PC-3 (cell line): ENCODE results near the gene NFYA. TPM values are rescaled to one million over a fixed set of nuclear protein-coding genes. Genes with fewer than 3 reads are reported as not detected.
A peak's percentile ranks its signal among the peaks of the same experiment; 100 is the strongest.

Source experiments
- ATAC-seq: fragments of 200-7000 bp; cut with Tn5 transposase; 2 replicates; pipeline ENCODE4 v1.9.1; 2020; ENCODE audit warnings: mild to moderate bottlenecking, moderate library complexity
- BruUV-seq: library from RNA; stranded (reverse); fragments of 400-500 nt; replicated peaks from 2 replicates; lab custom pipeline; 2021; lab: Mats Ljungman, UMichigan
- CTCF ChIA-PET: fragments of 300-600 bp; sonication (Branson Sonifier 250); formaldehyde crosslinking; loops from one replicate; lab custom pipeline; 2022; ENCODE audit warnings: antibody characterized with exemption; lab: Charles Lee
- POLR2A ChIA-PET: fragments of 300-600 bp; sonication (Branson Sonifier 250); formaldehyde crosslinking; loops from one replicate; lab custom pipeline; 2022; ENCODE audit warnings: antibody characterized with exemption; ENCODE audit not compliant: unreplicated experiment; lab: Charles Lee
- DNase-seq: peaks from one replicate; pipeline ENCODE4 v3.0.0-alpha.2; 2015
- H2AFZ ChIP-seq: fragments of 300-600 bp; sonication (generic); 2 replicates; pipeline ENCODE4 v1.6.0; 2016; ENCODE audit warnings: antibody characterized with exemption, low read length
- H3F3A ChIP-seq: fragments of 300-600 bp; sonication (generic); one replicate; pipeline ENCODE4 v1.6.0; 2017; ENCODE audit warnings: antibody characterized with exemption, low read length, control low read depth, mild to moderate bottlenecking; ENCODE audit not compliant: unreplicated experiment
- H3K27ac ChIP-seq: fragments of 300-600 bp; sonication (generic); 2 replicates; pipeline ENCODE4 v1.5.1; 2016; ENCODE audit warnings: mild to moderate bottlenecking, low read length
- H3K27me3 ChIP-seq: fragments of 300-600 bp; sonication (generic); 2 replicates; pipeline ENCODE4 v1.6.1; 2016; ENCODE audit warnings: low read length, mixed read lengths
- H3K36me3 ChIP-seq: fragments of 300-600 bp; sonication (generic); 2 replicates; pipeline ENCODE4 v1.6.1; 2016; ENCODE audit warnings: low read depth, mixed run types, low read length, mixed read lengths
- H3K4me1 ChIP-seq: fragments of 300-600 bp; sonication (generic); 2 replicates; pipeline ENCODE4 v1.5.1; 2016; ENCODE audit warnings: low read length; ENCODE audit not compliant: insufficient read depth
- H3K4me2 ChIP-seq: fragments of 300-600 bp; sonication (generic); 2 replicates; pipeline ENCODE4 v1.6.0; 2016; ENCODE audit warnings: low read length
- H3K4me3 ChIP-seq: fragments of 300-600 bp; sonication (generic); 2 replicates; pipeline ENCODE4 v1.5.1; 2016; ENCODE audit warnings: mild to moderate bottlenecking, low read length, mixed read lengths
- H3K79me2 ChIP-seq: fragments of 300-600 bp; sonication (generic); 2 replicates; pipeline ENCODE4 v1.6.1; 2017; ENCODE audit warnings: low read length, mixed read lengths
- H3K9ac ChIP-seq: fragments of 300-600 bp; sonication (generic); 2 replicates; pipeline ENCODE4 v1.6.0; 2016; ENCODE audit warnings: mild to moderate bottlenecking, low read length
- H3K9me2 ChIP-seq: fragments of 300-600 bp; sonication (generic); replicated peaks from 2 replicates; pipeline ENCODE4 v1.6.1; 2016; ENCODE audit warnings: mixed run types, low read length, mixed read lengths
- H3K9me3 ChIP-seq: fragments of 300-600 bp; sonication (generic); 2 replicates; pipeline ENCODE4 v1.6.1; 2016; ENCODE audit warnings: low read length, mixed read lengths
- H4K20me1 ChIP-seq: fragments of 300-600 bp; sonication (generic); 2 replicates; pipeline ENCODE4 v1.6.1; 2016; ENCODE audit warnings: low read length, mixed read lengths
- CTCF ChIP-seq: fragments of 300-600 bp; sonication (generic); conservative IDR thresholded peaks from 2 replicates; pipeline ENCODE4 v1.5.1; 2017; ENCODE audit warnings: antibody characterized with exemption, low read depth, mild to moderate bottlenecking, low read length
- EZH2 ChIP-seq: fragments of 300-600 bp; sonication (generic); IDR thresholded peaks from one replicate; pipeline ENCODE4 v1.6.1; 2017; ENCODE audit warnings: antibody characterized with exemption, mild to moderate bottlenecking, low read length; ENCODE audit not compliant: unreplicated experiment
- EZH2phosphoT487 ChIP-seq: fragments of 300-600 bp; sonication (generic); IDR thresholded peaks from 2 replicates; pipeline ENCODE4 v1.6.1; 2018; ENCODE audit warnings: mild to moderate bottlenecking, antibody characterized with exemption, low read length, borderline replicate concordance
- intact Hi-C: fragments of 100-400 bp; cut with micrococcal nuclease; formaldehyde crosslinking; loops from 2 replicates; pipeline ENCODE4 v1.9.0; 2023
- total RNA-seq: library from RNA; depleted of rRNA; stranded (reverse); fragments of >200 nt; gene quantifications from 2 replicates; pipeline ENCODE4 v1.2.3, GENCODE V29; 2014

Gene NFYA
- total RNA-seq, 1 experiment from 2014 or later: 31.7 TPM

GRCh38 chr6:41032830-41033229, 39.9 kb upstream of the NFYA start:
- H4K20me1 ChIP-seq: no peaks in the 10 kb centered on the region
- H3K9me2 ChIP-seq: no peaks in the 10 kb centered on the region
- DNase-seq (no peak), ATAC-seq (no peak)
- H2AFZ ChIP-seq: no peak overlapping the region
- H3K4me3 ChIP-seq: no peak overlapping the region
- H3K4me1 ChIP-seq: peaks cover 15% of the 10 kb centered on the region
- ChIA-PET CTCF (no interaction called here), POLR2A (no interaction called here)
- no TSS peak for BruUV-seq
- H3K79me2 ChIP-seq: no peaks in the 10 kb centered on the region
- no peak overlapping the region for H3K4me2 ChIP-seq
- no peak overlapping the region for H3K9ac ChIP-seq
- H3K36me3 ChIP-seq: no peaks in the 10 kb centered on the region
- TF ChIP-seq EZH2phosphoT487: no peak
- no peak for TF ChIP-seq EZH2
- TF ChIP-seq CTCF: no peak
- H3K9me3 ChIP-seq: no peaks in the 10 kb centered on the region
- no peaks in the 10 kb centered on the region for H3K27me3 ChIP-seq
- H3F3A ChIP-seq: no peaks in the 10 kb centered on the region
- intact Hi-C loops: no loop called here
- H3K27ac ChIP-seq: no peak overlapping the region

GRCh38 chr6:41033776-41034175, 39.0 kb upstream of the NFYA start:
- Histone ChIP-seq H2AFZ (no peak overlapping the region), H4K20me1 (no peaks in the 10 kb centered on the region), H3K79me2 (no peaks in the 10 kb centered on the region), H3K4me3 (no peak overlapping the region), H3K9me3 (no peaks in the 10 kb centered on the region), H3K27me3 (no peaks in the 10 kb centered on the region), H3K36me3 (no peaks in the 10 kb centered on the region), H3K9ac (no peak overlapping the region), H3K27ac (no peak overlapping the region), H3F3A (no peaks in the 10 kb centered on the region), H3K4me2 (no peak overlapping the region), H3K9me2 (no peaks in the 10 kb centered on the region), H3K4me1 (peaks cover 8% of the 10 kb centered on the region)
- POLR2A ChIA-PET: no interaction called here
- BruUV-seq: no TSS peak
- ATAC-seq (no peak), DNase-seq (no peak)
- intact Hi-C loops: no loop called here
- CTCF ChIA-PET: no interaction called here
- no peak for TF ChIP-seq EZH2
- no peak for TF ChIP-seq EZH2phosphoT487
- no peak for TF ChIP-seq CTCF

GRCh38 chr6:41036186-41036585, 36.6 kb upstream of the NFYA start:
- peak; percentile 62 for DNase-seq
- intact Hi-C loops: no loop called here
- POLR2A ChIA-PET: interaction anchor here (0.6 kb wide), 1 partner anchor 35 kb away, joined by 4 read pairs; no protein-coding TSS in a partner anchor

More at GRCh38 chr6:41036186-41036585, 36.6 kb upstream of the NFYA start:
- Histone ChIP-seq H3K4me2 (no peak overlapping the region), H3K27me3 (no peaks in the 10 kb centered on the region), H3K9me3 (no peaks in the 10 kb centered on the region), H3F3A (no peaks in the 10 kb centered on the region), H2AFZ (no peak overlapping the region), H3K4me1 (peaks cover 21% of the 10 kb centered on the region), H3K36me3 (no peaks in the 10 kb centered on the region), H3K9ac (no peak overlapping the region), H3K79me2 (no peaks in the 10 kb centered on the region), H3K27ac (no peak overlapping the region), H3K9me2 (no peaks in the 10 kb centered on the region), H3K4me3 (no peak overlapping the region), H4K20me1 (no peaks in the 10 kb centered on the region)
- peak; percentile 61; the same call in 1 of the 2 replicates for ATAC-seq
- CTCF ChIA-PET: no interaction called here
- TF ChIP-seq EZH2phosphoT487 (no peak), CTCF (no peak), EZH2 (no peak)
- no TSS peak for BruUV-seq
